Activated CD4-positive, alpha-beta T cell treated with anti-CD3 and anti-CD28 coated beads for 48 hours (primary cell): ENCODE data around the gene SPINK4.

ENCODE experiments used
- DNase-seq: peaks from one replicate; pipeline ENCODE4 v3.0.0-alpha.2; 2020

The SPINK4 gene

DNA sequence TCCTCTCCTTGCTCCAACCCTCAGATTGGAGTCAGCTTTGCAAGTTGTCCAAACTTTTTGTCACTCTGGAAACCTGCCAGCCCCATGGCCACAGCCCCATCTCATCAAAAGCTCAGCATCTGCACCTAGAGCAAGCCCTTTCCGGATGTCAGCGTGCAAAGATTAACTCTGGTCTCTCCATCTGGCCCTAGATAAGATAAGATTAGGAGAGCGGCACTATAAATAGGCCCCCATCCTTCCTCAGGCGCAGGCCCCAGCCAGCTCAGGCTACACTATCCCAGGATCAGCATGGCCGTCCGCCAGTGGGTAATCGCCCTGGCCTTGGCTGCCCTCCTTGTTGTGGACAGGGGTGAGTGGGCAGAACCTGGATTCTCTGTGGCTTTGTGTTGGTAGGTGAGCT is at the start of gene SPINK4:
SPINK4 (plus strand) TSS at position 247 of the 400 bp plus-strand sequence; CDS start at position 289, 42 bp downstream.
- no peak for DNase-seq

GRCh38 chr9:33192493-33193255 is 47.3 kb upstream of the SPINK4 start:
- DNase-seq = no peak

DNA sequence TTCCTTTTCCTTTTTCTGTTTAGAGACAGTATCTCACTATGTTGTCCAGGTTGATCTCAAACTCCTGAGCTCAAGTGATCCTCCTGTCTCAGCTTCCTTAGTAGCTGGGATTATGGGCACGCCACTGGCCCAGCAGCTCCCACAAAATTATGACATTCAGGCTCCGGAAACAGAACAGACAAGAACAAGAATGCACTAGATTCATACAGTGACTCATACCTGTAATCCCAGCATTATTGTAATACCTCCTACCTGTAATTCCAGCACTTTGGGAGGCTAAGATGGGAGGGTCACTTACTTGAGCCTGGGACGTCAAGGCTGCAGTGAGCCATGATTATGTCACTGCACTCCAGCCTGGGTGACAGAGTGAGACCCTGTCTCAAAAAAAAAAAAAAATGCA is 46.1 kb upstream of the SPINK4 start:
- DNase-seq = no peak

GRCh38 chr9:33196736-33197135 is 43.2 kb upstream of the SPINK4 start:
- no peak for DNase-seq

- DNase-seq = no peak
Measured at GRCh38 chr9:33197279-33198152, 42.5 kb upstream of the SPINK4 start.

DNA sequence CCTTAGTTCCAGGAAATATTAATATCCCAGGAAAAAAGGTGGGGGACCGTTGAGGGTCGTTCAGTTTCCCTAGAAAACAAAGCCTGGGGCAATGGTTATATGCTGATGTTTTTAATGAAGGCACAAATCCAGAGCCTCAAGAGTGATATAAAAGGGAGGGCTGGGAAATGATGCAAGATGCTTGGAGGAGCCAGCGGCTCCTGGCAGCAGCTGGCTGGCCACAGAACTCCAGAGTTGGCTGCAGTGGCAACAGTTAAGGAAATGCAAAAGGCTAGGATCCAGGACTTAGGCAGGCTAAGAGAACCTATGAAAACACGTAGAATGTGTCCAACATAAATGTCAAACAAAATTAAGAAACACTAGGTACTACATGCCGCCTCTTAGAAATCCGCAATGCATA is 41.8 kb upstream of the SPINK4 start:
- no peak for DNase-seq

GRCh38 chr9:33202018-33202417 is 37.9 kb upstream of the SPINK4 start:
- DNase-seq = no peak

- DNase-seq = peak; percentile 31
Measured at GRCh38 chr9:33202552-33203201, 37.3 kb upstream of the SPINK4 start.

DNA sequence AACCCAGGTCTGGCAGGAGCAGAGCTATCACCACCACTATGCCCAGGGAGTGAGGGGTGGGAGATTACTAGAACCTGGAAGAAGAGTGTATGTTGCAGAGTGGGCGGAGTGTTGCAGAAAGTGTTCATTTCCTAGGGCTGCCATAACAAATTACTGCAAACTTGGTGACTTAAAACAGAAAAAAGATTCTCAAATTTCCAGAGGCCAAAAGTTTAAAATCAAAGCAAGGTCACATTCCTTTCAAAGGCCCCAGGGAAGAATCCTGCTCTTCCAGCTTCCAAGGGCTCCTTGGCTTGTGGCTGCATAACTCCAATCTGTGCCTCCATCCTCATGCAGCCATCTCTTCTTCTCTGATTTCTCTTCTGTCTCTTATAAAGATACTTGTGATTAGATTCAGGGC is 30.6 kb upstream of the SPINK4 start:
- no peak for DNase-seq

DNA sequence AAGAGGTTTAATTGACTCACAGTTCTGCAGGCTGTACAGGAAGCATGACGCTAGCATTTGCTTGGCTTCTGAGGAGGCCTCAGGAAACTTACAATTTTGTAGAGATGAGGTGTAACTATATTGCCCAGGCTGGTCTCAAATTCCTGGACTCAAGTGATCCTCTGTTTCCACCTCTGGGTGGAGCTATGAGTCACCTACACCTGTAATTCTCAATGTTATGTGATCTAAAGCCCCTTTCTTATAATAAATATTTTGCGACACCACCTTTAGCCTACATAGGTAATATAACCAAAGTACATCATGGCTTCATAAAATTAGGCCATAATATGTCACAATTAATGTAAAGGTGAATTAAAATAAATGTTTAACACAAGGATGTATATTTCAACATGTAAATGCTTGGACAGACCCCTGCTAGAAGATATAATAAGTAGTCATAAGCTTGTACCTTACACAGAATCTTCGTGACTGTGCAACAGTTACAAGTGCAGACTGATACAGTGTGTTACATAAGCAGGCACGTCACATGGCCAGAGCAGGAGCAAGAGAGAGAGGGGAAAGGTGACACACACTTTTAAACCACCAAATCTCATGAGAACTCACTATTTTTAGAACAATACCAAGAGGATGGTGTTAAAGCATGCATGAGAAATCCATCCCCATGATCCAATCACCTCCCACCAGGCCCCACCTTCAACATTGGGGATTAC is 29.8 kb upstream of the SPINK4 start:
- DNase-seq = no peak

DNA sequence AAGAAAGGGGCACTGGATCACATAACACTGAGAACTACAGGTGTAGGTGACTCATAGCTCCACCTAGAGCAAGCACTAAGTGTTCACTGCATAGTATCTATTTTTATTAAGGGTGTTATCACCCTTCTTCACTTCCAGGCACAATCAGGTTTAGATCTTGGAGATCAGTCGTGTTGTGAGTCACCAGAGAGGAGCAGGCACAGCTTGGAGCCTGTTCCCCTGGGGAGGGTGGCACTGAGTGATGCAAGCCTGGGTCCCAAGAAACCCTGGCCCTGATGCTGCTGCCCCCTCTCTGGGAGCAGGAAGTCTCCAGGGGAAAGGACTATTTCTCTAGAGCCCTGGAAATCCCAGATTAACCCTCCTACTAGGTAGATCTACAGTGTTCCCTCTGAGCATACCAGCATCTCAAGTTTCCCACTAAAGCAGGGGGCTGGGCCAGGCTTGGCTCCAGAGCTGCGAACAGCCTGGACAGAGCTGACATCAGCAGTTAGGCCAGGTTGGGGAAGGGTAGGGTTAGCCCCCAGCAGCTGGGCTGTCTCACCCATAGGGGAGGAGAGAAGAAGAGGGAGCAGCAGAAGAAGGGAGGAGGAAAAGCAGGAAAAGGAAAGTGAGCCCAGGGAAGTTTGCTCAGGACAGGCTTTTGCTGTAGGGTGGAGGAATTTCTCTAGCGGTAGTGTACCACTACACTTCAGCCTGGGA is 28.1 kb upstream of the SPINK4 start:
- no peak for DNase-seq

DNA sequence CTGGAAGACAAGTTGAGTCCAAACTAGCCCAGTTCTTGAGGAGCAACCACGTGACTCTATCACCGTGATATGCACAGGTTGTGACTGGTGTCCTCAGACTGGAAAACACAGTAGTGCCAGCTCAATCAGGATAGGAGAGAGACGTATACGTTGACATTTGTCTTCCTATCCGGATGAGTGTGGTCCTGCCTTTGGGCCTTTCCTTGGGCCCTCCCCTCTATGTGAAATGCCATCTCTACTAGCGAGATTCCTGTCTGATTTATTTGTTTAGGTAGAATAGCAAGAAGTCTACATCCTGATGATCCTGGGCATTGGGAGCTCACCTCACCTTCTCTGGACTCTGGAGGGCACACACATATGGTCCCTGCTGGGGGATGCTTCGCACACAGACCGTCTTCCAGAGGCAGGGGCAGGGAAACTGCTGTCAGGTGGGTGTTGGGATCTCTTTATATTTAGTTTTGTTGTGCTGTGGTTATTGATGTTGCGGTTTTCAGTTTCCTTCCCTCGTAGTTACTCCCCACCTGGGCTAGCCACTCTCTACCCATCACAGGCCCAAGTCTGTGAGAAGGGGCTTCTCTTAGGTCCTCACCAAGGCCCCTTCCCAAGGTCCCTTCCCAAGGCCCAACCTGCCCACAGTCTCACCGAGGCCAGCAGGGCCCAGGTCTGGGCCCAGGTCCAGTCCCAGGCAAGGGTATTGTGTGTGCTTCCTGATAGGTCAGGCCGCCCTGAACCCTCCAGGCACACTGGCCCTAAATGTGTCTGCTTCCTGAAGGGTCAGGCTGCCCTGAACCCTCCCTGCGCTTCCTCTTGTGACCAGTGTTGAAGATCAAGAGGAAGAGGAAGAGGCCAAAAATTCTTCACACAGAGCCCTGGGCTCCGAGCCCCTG is 19.0 kb upstream of the SPINK4 start:
- DNase-seq = no peak

GRCh38 chr9:33221568-33221884 is 18.4 kb upstream of the SPINK4 start:
- DNase-seq = no peak

- no peak for DNase-seq
Measured at GRCh38 chr9:33222031-33222430, 17.9 kb upstream of the SPINK4 start.

GRCh38 chr9:33223696-33224095 is 16.3 kb upstream of the SPINK4 start:
- no peak for DNase-seq

DNA sequence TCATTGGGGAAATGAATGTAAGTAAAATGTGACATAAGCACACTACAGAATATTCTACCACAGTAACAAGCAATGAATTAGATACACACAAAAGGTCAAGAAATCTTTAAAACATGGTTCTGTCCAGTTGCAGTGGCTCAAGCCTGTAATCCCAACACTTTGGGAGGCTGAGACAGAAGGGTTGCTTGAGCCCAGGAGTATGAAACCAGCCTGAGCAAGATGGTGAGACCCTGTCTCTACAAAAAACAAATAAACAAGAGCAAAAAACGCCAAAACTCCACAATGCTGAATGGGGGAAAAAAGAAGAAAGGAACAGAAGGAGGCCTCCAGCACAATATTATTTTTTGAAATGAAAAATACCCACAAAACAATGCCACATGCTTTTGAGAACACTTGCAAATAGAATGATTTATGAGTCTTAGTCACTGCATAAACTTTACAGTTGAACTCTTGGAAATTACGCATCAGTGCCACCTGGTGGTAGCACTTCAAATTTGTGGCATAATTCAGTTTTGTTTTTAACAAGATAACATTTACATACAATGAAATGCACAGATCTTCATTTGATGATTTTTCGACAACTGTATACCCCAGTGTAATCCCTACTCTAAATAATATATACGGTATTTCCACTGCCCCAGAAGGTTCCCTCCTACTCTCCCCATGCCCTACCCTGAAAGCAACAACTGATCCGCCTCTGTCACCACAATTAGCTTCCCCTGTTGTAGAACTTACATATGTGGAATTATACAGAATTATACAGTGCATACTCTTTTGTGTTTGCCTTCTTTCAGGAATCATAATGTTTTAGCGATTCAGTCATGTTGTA is 14.4 kb upstream of the SPINK4 start:
- peak; percentile 80 for DNase-seq

GRCh38 chr9:33227008-33227398 is 13.0 kb upstream of the SPINK4 start:
- no peak for DNase-seq

DNA sequence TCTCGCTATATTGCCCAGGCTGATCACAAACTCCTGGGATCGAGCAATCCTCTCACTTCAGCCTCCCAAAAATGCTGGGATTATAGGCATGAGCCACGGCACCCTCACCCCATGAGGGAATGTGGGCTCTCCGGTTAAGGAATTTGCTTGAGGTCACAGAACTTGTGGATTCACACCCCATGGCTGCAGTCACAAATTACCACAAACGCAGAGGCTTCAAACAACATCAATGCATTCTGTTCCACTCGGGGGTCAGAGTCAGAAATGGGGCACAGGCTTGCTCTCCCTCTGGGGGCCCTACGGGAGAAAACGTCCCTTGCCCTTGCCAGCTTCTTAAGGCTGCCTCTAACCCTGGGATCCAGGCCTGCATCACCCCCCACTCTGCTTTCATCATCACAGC is 12.2 kb upstream of the SPINK4 start:
- DNase-seq = no peak

GRCh38 chr9:33228606-33229005 is 11.4 kb upstream of the SPINK4 start:
- no peak for DNase-seq

GRCh38 chr9:33229359-33230114 is 10.4 kb upstream of the SPINK4 start:
- DNase-seq = no peak
